Stimulated activated CD4-positive, alpha-beta T cell treated with anti-CD3 and anti-CD28 coated beads, Interleukin-4, amount 100 ng/mL, for 1 hour (primary cell): ENCODE results near the gene CDK17.
"Not testable (repeated sequence)": the region's sequence is repeated elsewhere in the genome, so short reads cannot be mapped to it uniquely, and the experiment has no call there.

ENCODE experiments used
- DNase-seq: peaks from one replicate; pipeline ENCODE4 v3.0.0-alpha.2; 2020

Gene CDK17

DNA sequence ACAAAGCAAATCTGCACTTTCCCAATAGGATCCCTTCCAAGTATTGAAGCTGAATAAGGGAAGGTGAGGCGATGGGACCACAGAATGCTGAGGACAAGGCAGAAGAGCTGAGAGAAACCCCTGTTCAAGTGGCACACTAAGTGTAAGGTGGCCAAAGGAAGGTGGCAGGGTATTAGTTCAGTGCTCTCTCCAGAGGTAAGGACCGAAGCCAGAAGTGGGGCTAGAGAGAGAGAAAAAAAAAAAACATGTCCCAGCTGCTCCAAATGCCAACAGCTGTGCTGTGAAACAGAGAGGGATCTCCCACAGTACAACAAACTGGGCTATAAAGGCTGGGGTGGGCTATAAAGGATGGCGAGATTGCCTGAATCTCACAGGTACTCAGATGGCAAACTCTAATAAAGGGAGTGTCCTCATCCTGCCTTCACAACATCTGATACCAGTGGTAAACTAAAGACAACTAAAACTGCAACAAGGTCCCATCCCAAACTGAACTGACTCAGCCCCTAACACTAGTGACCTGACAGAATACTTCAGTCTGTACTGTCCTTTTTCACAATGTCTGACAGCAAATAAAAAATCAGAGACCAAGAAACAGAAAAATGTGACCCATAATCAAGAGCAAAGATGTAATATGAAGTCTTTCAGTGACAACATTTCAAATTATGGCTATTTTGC lies 47.9 kb downstream of the CDK17 start:
- DNase-seq: no peak

DNA sequence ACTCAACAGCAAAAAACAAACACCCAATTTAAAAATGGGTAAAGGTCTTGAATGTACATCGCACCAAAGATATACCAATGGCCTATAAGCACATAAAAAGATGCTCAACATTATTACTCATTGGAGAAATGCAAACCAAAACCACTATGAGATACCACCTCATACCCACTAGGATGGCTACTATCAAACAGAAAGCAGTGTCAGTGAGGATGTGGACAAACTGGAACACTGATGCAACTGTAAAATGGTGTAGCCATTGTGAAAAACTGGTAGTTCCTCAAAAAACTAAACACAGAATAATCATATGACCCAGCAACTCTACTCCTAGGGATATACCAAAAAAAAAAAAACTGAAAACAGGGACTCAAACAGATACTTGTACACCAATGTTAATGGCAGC lies 49.3 kb downstream of the CDK17 start:
- no peak for DNase-seq

DNA sequence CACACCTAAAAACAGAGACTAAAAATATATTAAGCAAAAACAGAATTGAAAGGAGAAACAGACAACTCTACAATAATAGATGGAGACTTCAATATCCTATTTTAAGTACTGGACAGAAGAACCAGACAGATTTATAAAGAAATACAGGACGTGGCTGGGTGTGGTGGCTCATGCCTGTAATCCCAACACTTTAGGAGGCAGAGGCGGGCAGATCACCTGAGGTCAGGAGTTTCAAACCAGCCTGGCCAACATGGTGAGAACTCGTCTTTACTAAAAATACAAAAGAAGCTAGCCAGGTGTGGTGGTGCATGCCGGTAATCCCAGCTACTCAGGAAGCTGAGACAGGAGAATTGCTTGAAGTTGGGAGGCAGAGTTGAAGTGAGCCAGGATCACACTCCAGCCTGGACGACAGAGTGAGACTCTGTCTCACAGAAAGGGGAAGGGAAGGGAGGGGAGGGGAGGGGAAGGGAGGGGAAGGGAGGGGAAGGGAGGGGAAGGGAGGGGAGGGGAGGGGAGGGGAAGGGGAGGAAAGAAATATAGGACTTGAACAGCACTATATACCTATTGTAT lies 53.0 kb downstream of the CDK17 start:
- no peak for DNase-seq

DNA sequence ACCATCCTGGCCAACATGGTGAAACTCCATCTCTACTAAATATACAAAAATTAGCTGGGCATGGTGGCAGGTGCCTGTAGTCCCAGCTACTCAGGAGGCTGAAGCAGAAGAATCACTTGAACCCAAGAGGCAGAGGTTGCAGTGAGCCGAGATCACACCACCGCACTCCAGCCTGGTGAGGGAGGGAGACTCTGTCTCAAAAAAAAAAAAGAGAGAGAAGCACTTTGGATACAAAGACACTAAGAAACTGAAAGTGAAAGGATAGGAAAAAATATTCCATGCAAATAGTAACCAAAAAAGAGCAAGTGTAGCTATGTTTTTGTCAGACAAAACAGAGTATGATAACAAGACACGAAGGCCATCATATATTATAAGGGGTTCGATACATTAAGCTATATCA lies 53.5 kb downstream of the CDK17 start:
- not testable (repeated sequence) for DNase-seq

DNA sequence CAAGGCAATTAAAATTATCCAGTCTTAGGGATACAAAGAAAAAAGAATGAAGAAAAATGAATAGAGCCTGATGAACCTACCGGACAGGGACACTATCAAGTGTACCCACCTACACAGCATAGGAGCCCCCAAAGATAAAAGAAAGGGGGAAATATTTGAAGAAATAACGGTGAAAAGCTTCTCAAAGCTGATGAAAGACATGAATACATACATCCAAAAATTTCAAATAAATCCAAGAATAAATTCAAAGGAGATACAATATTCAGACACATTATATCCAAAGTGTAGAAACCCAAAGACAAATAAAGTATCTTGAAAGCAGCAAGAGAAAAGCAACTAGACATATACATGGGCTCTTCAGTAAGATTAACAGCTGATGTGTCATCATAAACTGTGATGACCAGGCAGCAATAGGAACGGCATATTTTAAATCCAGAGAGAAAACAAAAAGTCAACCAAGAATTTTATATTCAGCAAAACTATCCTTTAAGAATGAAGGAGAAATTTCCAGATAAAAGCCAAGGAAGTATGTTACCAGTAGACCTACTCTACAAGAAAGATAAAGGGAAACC lies 56.0 kb downstream of the CDK17 start:
- no peak for DNase-seq

DNA sequence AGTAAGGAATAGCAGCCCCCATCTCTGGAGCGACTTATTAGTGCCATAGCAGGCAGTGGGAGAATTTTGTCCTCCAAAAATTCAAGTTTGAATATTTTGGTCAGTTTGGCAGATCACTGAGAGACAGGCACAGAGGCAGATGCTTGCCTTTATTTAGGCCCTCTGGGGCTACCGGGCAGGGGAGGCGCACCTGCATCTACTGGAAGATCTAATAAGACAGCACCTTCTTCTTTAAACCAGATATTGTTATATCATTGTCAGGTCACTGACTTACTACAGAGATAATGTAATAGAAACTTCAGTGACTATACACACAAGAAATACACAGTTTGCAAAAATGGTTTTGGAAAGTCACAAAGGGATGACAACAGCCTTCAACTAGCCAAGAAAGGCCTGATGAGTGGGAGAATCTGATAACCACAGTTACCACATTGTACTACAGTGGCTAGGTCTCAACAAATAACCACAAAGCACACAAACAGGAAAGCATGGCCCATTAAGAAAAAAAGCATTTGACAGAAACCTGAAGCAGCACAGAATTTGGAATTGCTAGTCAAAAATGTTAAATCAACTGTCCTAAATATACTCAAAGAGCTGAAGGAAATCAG lies 56.8 kb downstream of the CDK17 start:
- DNase-seq: no peak

DNA sequence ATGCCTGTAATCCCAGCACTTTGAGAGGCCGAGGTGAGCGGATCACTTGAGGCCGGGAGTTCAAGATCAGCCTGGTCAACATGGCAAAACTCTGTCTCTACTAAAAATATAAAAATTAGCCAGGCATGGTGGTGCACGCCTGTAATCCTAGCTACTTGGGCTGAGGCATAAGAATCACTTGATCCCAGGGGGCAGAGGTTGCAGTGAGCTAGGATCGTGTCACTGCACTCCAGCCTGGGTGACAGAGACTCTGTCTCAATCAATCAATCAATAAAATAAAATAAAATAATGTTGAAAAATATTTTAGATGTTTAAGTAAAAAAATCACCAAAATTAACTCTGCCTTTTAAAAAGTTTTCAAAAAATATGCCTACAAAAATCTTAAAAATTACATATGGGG lies 60.6 kb downstream of the CDK17 start:
- DNase-seq: not testable (repeated sequence)

DNA sequence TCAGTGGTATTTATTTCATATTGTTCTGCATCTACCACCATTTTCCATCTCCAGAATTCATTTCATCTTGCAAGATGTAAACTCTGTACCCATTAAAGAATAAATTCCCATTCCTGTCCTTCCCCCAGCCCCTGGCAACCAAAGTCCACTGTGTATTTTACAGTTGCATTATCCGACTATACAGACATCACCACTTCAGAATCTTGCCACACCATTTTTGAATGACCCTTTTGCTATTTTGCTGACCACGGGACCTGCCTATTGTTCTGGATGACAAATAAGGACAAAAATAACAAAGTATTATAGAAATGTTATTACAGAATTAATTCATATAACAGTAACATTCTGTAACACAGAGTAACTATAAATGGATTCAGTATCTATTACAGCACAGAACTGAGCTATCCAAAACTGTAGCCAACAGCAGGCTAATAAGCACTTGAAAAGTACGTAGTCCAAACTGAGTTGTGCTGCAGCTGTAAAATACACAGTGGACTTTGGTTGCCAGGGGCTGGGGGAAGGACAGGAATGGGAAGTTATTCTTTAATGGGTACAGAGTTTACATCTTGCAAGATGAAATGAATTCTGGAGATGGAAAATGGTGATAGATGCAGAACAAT lies 61.3 kb downstream of the CDK17 start:
- no peak for DNase-seq

DNA sequence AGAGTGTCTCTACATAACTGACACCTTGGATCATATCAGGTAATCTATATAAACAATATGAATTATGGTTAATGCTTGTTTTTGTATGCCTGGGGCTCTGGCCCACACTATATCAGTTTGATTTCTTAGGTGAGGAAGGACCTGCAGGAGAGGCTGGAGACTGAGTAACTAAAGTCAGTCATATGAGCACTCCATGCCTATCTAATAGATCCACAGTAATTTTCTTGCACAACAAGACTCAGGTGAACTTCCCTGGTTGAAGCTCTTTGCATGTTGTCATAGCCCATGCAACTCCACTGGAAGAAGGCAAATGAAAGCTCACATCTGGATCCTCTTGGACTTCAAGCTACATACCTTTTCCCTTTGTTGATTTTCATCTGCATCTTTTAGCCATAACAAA lies 62.3 kb downstream of the CDK17 start:
- DNase-seq: no peak

DNA sequence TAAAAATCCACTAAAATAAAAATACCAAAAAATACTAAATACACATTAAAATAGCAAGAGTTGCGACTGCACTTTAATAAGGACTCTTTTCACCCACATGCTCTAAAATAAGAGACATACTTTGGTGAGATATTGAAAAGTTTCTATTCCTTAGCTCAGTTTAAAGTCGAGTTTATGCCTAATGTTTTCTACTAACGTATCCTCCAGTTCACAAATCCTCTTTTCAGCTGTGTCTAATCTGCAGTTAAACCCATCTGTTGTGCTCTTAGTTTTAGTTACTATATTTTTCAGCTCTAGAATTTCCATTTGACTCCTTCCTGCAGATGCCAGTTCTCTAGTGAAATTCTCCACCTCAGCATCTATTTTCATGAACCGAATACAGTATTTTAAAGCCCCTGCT lies 63.8 kb downstream of the CDK17 start:
- no peak for DNase-seq

DNA sequence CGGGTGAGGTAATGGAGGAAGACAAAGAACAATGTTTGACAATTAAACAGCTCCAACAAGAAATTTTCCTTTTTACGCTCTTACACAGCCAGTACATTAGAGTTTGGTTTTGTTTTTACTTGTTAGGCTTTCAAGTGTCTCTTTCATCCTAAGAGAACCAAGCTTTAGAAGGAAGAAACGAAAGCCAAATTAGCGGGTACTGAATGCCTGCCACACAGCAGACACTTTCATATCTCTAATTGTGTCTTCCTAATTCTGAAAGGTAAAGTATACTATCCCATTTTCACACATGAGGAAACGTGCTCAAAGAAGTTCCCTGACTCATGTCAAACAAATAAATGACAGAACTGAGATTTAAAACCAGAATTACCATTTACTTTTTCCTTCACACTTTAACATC lies 65.0 kb downstream of the CDK17 start:
- no peak for DNase-seq

DNA sequence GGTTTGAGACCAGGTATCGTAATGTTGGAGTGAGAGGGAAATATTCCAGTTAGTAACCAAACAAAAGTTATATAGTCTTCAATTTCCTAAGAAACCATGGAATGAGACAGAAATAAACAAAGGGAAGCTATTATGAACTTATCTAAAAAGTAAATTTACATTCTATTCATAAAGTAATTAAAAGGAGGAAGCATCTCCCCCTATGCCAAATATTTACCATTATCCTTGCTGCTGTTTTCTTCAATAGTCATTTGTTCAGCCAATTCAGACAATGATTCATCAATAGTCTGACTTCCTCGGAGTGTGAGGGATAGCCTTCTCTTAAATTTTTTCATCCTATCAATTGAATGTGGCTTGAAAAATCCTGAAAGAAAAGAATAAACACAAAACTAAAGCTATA lies 65.7 kb downstream of the CDK17 start:
- no peak for DNase-seq

DNA sequence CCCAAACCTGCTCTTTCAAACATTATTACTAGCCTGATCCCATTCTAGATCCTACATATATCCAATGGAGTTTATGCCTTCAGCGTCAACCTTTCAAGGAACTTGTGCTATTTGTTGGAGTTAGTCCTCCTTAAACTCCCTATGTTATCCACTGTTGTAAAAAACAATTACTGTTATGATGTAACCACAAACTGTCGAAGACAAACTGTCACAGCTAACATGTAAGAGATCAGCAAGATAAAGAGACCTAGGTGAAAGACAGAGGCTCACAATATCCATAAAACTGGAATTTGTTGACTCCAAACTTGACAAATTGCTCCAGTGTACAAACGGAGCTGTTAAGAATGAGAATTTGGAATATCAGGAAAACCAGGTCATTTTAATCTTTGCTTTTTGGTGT lies 70.7 kb downstream of the CDK17 start:
- DNase-seq: no peak

DNA sequence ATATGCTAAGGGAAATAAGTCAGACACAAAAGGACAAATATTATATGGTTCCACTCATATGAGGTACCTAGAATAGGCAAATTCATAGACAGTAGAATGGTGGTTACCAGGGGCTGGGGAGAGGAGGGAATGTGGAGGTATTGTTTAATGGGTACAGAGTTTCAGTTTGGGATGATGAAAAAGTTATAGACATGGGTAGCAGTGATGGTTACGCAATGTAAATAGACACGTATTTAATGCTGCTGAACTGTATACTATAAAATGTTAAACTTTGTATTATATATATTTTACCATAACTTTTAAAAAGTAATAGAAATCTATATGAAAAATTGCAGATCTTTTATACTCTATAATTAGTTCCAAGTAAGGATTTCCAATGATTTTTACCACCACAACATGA lies 71.2 kb downstream of the CDK17 start:
- DNase-seq: no peak

DNA sequence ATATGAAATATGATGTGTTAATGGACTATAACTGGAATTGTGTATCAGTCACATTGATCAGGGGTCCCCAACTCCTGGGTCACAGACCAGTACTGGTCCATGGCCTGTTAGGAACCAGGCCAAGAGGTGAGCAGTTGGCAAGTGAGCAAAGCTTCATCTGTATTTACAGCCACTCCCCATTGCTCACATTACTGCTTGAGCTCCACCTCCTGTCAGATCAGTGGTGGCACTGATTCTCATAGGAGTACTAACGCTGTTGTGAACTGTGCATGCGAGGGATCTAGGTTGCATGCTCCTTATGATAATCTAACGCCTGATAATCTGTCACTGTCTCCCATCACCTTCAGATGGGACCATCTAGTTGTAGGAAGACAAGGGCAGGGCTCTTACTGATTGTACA lies 72.3 kb downstream of the CDK17 start:
- DNase-seq: no peak

DNA sequence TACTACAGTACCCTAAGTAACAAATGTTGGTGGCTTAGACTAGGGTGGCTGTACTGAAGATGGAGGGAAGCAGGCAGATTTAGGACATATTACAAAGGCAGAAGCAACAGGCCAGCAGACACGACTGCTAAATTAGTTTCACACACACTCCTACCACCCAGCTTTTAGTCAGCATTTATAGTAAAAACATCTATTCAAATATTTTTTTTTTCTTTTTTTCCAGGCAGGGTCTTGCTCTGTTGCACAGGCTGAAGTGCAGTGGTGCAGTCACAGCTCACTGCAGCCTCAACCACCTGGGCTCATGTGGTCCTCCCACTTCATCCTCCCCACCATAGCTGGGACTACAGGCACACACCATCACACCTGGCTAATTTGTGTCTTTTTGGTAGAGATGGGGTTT lies 72.9 kb downstream of the CDK17 start:
- DNase-seq: no peak

DNA sequence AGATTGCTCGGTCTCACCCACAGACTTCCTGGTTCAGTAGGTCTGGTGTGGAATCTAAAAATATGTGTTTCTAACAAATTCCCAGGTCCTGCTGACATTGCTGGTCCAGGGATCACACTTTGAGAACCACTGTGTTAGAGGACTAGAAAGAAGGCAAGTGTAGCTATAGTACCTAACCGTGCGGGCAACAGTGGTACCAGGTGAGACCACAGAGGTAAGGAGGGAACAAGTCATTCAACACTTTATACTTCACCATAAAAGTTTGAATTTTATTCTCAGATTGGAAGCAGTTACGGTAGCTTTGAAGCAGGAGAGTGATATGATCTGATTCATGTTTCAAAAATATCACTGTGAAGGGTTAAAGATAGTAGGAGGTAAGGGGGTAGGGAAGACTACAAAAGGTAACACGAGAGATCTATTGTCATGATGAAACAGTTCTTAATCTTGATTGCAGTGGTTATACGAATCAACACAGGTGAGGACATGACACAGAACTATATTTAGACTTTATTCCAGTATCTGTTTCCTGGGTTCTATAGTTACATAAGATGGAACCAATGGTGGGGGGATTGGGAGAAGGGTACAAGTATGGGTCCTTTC lies 73.5 kb downstream of the CDK17 start:
- no peak for DNase-seq

DNA sequence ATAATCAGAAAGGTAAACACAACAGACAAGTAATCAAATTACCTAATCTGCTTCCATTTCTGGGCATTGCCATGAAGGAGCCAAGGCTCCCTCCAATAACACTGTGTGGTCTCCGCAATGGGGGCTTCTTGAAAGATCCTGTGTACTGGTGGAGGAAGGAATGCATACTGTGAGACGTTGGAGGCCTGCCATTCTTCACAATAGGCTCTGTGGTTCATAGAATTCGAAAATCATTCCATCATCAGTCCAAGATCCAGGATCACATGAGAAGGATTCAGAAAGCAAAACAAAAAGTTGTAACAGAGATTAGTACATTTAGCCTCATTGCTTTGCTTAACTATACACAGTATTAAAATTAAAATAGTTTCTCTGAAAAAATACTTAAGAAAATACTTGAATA lies 76.3 kb downstream of the CDK17 start:
- DNase-seq: no peak

DNA sequence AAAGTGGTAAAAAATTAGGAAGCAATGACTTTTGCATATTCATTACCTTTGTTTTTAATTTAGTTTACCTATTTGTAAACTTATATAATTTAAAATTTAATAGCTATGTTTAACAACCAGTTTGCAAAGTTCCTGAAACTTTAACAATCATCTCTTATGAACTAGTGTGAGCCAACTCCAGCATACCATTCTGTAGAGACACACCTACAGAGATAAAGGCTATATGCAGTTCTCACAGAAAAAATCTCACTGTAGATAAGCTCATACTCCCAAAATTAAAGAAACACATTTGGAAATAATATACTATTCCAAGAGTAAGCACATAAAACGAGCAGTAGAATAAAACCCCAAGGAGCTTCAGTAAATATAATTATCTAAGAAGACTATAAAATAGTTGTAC lies 77.5 kb downstream of the CDK17 start:
- no peak for DNase-seq

DNA sequence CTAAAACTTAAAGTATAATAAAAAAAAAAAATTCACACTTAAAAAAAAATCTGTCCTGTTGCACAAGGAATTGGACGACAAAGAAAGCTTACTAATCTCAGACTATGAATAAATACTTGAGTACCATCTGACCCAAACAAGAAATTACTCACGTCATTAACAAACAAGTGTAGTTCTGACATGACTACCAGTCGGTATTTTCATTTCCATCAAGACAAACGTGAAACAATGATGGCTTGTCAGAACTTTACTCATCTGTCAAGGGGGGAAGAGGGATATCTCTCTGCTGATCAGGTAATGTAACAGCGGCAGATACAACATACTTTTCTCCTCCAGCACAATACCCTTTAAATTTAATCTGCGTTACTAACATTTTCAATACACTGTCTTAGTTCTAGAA lies 78.3 kb downstream of the CDK17 start:
- no peak for DNase-seq

DNA sequence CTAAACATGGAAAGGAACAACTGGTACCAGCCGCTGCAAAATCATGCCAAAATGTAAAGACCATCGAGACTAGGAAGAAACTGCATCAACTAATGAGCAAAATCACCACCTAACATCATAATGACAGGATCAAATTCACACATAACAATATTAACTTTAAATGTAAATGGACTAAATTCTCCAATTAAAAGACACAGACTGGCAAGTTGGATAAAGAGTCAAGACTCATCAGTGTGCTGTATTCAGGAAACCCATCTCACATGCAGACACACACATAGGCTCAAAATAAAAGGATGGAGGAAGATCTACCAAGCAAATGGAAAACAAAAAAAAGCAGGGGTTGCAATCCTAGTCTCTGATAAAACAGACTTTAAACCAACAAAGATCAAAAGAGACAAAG lies 82.4 kb downstream of the CDK17 start:
- not testable (repeated sequence) for DNase-seq

DNA sequence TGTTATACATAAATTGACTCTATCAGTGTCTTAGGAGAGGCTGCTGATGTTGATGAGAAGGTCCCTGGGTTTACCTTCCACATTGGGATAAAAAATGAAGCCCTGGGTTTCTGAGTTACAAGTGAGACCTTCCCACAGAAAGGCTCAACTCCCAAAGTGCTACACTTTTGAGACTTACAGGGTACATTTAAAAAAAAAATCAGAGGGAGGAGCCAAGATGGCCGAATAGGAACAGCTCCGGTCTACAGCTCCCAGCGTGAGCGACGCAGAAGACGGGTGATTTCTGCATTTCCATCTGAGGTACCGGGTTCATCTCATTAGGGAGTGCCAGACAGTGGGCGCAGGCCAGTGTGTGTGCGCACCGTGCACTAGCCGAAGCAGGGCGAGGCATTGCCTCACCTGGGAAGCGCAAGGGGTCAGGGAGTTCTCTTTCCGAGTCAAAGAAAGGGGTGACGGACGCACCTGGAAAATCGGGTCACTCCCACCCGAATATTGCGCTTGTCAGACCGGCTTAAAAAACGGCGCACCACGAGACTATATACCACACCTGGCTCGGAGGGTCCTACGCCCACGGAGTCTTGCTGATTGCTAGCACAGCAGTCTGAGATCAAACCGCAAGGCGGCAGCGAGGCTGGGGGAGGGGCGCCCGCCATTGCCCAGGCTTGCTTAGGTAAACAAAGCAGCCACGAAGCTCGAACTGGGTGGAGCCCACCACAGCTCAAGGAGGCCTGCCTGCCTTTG lies 84.3 kb downstream of the CDK17 start:
- not testable (repeated sequence) for DNase-seq

DNA sequence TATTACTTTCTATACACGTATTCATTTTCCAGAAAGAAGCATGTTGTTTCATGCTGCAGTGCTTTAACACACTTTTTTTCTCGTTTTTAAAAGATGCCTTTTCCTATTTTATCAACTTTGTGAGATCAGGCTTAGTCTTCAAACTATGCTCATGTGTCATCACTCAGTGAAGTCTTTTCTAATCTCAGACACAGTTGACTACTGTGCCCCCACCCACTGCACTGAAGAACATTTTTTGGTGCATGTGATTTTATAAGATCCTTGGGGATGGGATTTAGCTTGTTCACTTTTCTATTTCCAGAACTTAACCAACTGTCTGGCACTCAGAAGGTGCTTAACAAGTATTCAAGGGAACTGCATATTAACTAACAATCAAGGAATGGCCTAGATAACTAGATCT lies 85.5 kb downstream of the CDK17 start:
- DNase-seq: no peak
